Stimulated activated CD4-positive, alpha-beta T cell treated with anti-CD3 and anti-CD28 coated beads, Interleukin-4, amount 100 ng/mL, for 48 hours (primary cell): ENCODE results near the gene LRRC8E.
"Not testable (repeated sequence)": the region's sequence is repeated elsewhere in the genome, so short reads cannot be mapped to it uniquely, and the experiment has no call there.

Source experiments
- DNase-seq, 2 donors: peaks; one replicate each; pipeline ENCODE4 v3.0.0-alpha.2; 2020; ENCODE audit warnings: low read depth in 2 of 2

Gene LRRC8E

DNA sequence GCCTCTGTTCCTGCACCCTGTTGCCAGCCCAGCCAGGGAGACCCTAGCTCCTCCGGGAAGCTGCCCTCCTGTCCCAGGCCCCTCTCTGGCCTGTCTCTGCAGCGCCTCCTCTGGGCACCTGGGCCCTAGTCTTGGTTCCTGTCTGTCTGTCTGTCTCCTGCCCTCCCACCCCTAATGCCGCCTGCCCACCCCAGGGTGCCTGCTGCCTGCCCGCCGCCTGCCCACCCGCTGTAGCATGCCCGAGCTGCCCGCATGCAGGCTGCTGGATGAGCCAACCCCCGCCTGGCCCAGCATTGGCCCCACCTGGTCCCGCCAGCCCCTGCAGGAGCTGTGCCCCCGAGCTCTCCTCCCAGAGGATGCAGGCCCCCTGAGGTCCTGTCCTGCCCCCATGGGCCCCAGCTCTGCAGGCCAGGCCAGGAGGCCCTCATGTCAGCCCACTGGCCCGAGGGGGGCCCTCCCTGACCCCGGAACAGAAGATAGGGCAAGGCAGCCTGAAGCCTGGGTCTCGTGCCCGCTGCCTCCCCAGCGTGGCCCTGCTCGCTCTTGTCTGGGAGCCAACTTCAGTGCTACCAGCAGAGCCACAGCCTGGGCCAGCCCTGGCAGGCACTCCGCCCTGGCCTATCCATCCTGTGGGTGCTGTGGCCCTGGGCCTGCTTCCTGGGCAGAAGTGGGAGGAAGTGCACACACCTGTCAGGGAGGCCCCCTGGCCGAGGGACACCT is 20.6 kb downstream of the LRRC8E start:
- DNase-seq, result no peak

DNA sequence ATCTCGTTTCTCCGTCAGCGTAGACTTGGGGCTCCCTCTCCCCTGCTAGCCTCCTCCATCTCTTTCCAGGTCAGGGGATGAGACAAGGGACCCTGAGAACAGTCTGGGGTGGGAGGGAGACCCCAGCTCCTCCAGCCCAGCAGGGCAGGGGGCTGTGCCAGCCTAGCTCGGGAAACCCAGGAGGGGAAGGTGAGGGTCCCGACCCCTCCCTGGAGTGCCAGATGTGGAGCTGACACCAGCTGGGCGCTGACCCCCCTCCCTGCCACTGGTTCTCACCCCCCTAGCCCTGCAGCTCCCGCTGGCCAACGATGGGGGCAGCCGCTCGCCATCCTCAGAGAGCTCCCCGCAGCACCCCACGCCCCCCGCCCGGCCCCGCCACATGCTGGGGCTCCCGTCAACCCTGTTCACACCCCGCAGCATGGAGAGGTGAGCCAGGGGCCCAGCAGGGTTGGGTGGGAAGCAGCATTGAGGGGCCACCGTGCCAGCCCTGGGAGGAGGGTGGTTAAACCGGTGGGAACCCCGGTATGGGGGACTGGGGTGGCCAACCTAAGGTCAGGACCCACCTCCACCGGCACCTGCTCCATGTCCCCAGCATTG is 21.3 kb downstream of the LRRC8E start:
- no peak for DNase-seq

DNA sequence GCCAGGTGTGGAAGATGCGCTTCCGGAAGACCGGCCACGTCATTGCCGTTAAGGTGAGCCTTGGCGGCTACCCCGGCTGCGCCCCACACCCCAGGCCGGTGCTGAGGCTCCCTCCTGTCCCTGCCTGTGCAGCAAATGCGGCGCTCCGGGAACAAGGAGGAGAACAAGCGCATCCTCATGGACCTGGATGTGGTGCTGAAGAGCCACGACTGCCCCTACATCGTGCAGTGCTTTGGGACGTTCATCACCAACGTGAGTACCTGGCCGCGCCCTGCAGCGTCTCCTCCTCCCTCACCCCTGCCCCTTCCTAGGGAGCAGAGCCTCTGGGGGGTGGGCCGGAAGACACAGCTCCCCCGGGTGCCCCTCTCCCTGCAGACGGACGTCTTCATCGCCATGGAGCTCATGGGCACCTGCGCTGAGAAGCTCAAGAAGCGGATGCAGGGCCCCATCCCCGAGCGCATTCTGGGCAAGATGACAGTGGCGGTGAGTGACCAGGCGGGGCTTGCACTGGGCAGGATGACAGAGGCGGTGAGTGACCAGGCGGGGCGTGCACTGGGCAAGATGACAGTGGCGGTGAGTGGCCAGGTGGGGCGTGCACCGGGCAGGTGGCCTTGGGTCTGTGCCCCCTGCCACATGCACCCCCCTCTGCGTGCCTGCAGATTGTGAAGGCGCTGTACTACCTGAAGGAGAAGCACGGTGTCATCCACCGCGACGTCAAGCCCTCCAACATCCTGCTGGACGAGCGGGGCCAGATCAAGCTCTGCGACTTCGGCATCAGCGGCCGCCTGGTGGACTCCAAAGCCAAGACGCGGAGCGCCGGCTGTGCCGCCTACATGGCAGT is 22.2 kb downstream of the LRRC8E start:
- no peak for DNase-seq

DNA sequence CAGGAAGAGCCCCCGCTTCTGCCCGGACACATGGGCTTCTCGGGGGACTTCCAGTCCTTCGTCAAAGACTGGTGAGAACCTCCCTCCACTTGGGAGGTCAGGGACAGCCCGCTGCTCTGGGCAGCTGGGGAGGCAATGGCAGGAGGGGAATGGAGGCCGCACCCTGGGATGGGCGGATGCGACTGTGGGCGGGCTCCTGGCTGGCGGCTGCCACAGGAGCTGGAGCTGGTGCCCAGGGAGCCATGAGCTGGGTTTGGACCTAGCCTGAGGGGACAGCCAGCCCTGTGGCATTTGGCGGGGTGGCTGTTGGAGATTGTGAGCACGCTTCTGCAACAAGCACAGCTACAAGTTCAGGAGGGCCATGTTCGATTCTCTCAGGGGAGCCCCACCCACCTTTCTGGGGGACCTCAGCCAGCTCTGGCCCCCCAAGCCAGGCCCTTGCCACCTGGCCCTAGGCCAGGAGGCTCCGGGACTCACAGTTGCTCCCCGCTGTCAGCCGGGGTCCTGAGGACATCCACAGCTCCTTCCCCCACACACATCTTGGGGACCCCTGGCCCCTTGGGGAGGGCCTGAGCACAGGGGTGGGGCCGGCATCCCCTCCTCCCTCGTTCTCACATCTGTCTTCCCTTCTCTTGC is 23.3 kb downstream of the LRRC8E start:
- DNase-seq, result no peak

DNA sequence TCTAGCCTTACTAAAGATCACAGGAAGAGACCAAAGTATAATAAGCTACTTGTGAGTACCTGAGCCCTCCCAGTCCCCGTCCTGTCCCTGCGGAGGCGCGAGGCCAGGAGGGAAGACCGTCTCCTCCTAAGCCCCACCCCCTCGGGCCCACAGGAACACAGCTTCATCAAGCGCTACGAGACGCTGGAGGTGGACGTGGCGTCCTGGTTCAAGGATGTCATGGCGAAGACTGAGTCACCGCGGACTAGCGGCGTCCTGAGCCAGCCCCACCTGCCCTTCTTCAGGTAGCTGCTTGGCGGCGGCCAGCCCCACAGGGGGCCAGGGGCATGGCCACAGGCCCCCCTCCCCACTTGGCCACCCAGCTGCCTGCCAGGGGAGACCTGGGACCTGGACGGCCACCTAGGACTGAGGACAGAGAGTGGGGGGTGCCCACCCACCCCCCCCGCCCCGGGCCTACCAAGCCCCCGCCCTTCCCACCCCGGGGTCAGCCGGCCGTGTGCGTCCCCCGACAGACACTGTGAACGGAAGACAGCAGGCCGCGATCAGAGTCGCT is 23.9 kb downstream of the LRRC8E start:
- DNase-seq, result no peak

DNA sequence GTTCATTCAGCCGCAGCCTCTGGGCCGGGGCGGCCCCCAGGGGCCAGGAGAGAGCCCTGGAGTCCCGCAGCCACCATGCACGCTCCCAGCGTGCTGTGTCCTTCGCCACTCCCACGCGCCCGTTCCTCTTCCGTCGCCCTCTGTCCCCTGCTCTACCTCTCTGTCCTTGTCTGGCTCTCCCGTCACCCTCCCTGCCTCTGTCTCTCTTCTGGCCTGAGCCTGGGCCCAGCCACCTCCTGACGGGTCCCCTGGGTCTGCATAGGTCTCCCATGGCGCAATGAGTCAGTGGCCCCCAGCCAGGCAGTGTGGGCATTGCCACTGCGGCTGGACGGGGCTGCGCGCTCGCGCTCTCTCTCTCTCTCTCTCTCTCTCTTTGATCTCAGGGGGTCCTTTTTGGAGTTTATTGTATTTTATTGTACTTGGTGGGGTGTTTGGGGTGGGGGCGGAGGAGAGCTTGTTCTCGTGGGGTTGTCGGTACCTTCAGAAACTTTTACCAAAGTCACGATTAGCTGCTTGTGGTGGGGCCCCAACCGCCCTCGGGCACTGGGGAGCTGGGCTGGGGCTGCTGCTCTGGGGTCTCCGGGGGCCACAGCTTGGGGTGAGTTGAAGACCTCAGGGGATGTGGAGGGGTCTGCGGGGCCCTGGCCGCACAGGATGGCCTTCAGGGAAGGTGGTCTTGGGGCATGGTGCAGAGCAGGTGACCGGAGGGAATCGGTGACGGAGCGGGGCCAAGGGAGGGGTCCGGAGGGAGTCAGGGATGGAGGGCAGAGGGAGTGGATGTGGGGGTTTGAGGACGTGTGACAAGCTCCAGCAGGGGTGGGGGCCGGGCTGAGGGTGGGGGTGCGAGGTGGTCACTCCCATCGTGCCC is 24.6 kb downstream of the LRRC8E start:
- no peak for DNase-seq

DNA sequence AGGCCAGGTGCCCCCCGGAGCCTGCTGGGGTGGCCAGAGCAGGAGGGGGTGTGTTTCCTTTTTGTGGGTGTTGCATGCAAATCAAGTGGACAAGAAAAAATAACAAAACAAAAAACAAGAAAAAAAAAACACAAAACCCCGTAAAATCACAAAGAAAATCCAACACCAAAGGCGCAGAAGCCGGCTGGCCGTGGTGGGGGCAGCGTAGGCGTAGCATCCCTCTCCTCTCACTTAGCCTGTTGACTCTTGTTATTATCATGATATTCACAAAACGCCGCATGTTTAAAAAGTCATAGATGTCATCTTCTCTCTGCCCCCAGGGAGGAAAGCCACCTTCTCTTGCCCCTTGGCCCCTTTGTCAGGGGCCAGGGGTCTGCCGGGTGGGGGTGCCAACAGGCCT is 25.3 kb downstream of the LRRC8E start:
- no peak for DNase-seq

DNA sequence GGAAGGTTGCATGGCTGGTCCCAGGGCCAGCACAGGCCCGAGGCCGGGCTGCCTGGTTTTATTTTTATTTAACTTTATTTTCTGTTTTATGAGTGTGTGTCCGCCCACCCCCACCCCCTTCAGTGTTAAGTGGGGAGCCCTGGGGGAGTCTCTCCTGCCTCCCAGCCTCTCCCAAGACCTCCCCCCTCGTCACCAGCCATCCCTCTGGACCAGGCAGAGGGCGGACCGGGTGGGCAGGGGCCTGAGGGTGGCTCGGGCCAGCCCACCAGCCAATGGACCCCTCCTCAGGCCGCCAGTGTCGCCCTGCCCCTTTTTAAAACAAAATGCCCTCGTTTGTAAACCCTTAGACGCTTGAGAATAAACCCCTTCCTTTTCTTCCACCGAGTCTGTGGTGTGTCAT is 25.8 kb downstream of the LRRC8E start:
- DNase-seq, result no peak

DNA sequence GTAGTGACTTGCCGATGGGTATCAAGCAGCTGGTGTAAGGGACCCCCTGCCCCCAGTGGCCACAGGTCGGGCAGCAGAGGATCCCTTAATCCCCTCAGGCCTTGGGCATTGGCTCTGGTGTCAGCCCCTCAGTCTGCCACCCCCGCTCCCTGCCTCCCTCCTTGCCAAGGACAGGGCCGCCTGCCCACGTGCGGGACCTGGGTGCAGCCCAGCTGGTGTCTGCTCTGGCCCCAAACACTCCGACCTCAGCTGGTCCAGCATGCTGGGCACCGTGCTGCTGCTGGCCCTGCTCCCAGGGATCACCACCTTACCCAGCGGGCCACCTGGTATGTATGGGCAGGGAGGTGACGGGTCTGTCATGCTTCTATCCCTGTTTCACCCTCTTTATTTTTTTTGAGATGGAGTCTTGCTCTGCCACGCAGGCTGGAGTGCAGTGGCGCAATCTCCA is 26.3 kb downstream of the LRRC8E start, which contains the start of gene TGFBR3L:
TGFBR3L (plus strand) TSS at position 233 of the 448 bp plus-strand sequence.
- DNase-seq, result no peak

DNA sequence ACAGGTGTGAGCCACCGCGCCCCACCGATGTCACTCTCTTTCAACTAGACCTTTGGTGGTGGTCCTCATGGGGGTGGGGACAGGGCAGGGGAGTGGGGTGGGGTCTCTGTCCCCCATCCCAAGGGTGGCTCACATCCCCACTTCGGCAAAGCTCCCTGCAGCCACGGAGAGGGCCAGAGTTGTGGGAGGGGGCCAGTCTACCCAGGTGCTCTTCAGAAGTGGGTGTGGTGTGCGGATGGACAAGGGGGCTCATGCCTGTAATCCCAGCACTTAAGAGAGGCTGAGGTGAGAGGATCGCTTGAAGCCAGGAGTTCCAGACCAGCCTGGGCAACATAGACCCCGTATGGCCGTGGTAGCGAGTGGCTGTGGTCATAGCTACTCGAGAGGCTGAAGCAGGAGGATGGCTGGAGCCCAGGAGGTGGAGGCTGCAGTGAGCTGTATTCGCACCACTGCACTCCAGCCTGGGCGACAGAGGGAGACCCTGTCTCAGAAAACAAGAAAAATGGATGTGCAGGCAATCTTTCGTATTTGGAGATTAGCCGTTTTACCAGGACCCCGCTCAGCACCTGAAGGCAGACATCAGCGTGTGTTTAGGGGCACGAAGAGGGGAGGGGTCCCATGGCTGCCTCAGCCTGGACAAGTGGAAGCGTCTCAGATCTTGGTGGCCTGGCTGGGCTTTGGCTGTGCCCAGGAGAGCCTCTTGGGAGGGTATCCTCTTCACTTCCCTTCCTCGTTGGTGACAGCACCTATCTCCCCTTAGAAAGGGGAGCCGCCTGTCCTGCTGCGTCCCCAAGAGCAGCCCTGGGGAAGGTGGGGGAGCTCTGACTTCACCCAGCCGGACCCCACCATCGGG is 27.2 kb downstream of the LRRC8E start:
- DNase-seq, result no peak

DNA sequence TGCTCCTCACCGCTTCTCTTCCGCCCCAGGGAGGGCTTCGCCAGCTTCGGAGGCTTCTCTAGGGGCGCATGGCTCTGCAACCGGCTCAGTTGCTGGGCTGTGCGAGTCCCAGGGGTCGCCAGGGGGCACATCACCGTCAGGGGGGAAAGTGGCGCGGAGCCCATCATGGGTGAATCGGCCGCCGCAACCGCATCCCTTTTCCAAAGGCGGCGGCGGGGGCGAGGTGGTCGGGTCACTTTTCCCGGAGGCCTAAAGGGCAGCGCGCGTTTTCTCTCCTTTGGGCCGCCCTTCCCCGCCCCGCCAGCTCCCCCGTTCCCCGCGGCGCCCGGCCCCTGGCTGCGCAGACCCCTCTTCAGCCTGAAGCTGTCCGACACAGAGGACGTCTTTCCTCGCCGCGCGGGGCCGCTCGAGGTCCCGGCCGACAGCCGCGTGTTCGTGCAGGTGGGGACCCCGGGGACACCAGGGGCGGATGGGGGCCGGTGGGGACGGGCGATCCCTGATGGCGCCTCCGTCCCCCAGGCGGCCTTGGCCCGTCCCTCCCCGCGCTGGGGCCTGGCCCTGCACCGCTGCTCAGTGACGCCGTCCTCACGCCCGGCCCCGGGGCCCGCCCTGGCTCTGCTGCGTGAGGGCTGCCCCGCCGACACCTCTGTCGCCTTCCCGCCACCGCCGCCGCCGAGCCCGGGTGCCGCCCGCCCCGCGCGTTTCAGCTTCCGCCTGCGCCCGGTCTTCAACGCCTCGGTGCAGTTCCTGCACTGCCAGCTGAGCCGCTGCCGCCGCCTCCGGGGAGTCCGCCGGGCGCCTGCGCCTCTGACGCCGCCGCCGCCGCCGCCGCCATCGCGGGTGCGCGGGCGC is 28.0 kb downstream of the LRRC8E start:
- DNase-seq, result peak; percentile 52 to 56

DNA sequence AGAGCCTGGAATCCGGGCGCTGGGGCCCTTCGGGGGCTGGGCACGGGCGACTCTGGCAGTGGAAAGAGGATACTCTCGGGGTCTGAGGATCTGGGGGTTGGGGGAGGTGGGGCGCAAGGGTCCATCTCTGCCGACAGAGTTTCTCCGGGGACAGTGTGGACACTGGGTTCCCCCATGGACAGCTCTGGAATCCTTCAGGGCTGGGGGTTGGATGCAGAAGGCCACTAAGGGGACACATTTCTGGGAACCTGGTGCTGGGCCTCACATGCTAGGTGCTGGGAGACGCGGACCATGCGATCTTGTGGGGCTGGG is 28.6 kb downstream of the LRRC8E start:
- no peak for DNase-seq

DNA sequence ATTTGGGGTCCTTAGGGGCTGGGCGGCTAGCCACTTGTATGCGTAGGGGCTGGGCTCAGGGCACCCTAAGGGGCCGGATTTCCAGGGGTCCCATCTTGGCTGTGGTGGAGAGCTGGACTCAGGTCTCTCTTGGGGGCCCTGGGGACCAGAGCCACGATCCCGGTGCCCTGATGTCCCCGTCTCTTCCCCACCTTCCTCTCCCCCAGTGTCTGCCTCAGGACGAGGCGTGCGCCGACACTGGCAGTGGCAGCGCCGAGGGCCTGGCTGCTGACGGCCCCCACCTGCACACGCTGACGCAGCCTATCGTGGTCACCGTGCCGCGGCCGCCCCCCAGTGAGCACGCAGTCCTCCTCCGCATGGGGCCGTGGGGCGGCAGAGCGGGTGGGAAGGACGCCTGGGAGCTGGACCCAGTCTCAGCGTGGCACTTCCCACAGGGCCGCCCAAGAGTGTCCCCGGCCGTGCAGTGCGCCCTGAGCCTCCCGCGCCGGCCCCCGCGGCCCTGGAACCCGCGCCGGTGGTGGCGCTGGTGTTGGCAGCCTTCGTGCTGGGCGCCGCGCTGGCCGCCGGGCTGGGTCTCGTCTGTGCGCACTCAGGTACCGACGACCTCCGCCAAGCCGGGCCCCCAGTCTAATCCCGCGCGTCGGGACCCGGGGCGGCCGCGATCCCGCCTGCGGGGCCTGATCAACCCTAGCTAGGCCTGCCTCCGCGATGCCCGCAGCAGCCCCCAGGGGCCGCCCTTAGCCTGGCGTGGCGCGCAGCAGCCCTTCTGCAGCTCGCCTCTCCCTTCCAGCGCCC is 29.2 kb downstream of the LRRC8E start:
- peak in 1 of 2 donors; percentile 52 for DNase-seq

DNA sequence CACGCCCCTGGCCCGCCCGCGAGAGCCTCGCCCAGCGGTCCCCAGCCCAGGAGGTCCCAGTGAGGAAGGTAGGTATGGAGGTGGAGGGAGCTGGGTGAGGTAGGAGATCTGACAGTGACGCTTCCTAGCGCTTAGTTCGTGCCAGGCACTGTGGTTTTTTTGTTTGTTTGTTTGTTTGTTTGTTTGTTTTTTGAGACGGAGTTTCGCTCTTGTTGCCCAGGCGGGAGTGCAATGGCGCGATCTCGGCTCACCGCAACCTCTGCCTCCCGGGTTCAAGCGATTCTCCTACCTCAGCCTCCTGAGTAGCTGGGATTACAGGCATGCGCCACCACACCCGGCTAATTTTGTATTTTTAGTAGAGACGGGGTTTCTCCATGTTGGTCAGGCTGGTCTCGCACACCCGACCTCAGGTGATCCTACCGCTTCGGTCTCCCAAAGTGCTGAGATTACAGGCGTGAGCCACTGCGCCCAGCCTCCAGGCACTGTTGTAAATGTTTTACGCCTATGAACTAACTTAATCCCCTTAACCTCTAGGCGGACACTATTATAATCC is 29.8 kb downstream of the LRRC8E start:
- DNase-seq, result not testable (repeated sequence)

DNA sequence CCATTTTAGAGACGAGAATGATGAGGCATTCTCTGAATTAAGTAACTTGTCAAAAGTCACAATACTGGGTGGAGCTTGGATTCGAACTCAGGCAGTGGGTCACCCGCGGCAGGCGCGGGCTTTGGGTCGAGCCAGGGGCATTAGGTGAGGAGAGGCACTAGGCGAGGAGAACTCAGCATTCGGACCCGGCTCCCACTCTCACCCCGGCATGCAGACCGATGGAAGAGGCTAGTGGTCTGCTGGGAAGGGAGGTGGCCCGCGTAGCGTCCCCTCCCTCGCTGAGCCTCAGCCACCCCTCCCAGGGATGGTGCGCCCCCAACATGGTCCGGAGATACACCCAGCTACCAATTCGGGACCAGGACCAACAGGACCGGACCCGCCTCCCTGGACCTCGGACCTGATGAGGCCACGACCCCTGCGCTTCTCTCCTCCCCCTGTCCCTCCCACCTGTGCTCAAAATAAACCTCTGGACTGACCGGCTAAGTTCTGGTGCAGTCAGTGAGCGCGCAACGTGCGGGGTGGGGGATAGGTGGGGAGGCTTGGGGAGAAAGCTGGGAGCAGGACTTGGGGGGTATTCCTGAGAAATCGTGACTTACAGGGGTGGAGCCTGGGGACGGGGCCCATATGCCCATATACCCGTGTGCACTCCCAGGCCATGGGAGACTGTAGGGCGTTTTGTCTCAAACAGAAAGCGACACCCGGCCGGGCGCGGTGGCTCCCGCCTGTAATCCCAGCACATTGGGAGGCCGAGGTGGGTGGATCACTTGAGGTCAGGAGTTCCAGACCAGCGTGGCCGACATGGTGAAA is 30.5 kb downstream of the LRRC8E start:
- DNase-seq, result no peak

DNA sequence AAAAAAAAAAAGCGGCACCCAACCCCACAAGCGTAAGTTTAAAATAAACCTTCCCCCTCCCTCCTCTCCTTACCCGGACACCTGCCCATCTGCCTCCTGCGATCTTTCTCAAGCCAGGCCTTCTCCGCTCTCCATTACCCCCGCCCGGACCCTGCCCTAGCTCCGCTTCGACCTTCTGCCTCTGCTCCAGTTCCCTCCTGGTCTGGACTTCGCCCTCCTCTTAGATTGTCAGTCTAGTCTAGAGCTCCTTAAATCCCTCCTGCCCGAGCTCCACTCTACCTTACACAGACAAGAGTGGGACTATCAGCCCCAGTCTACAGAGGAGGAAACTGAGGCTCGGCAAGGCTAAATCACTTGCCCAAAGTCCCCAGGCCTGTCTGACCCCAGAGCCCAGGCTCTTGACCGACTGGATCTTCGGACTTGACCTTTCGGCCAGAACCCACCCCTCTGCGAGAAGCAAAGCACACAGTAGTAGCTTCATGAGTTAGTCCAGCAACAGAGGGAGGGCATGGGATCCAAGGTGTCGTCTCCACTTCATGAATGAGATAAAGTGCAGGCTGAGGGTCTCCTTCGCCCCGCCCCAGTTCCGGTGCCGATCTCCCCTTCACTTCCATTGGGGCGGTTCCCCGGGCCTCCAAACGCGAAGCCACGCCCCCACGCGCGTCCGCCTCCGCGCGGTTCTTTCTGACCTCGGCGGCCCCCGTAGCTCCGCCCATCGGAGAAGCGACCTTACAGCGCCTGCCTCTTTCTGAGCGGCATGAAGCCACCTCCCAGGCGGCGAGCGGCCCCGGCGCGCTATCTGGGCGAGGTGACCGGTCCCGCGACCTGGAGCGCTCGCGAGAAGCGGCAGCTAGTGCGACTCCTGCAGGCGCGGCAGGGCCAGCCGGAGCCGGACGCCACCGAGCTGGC is 31.6 kb downstream of the LRRC8E start, which contains the start of gene SNAPC2:
SNAPC2 (plus strand) TSS at position 729 of the 909 bp plus-strand sequence; CDS start at position 758, 29 bp downstream.
- peak; percentile 95 for DNase-seq
